ENCODE results near the gene UPK3BL2.
"Not testable (repeated sequence)": the region's sequence is repeated elsewhere in the genome, so short reads cannot be mapped to it uniquely, and the experiment has no call there.

The UPK3BL2 gene

GRCh38 chr7:102511860-102512522 lies 31.5 kb downstream of the UPK3BL2 start:
- H3K27ac Mint-ChIP-seq, result peak overlapping the region; percentile 71
- not testable (repeated sequence) for H3K9me3 Mint-ChIP-seq, H3K36me3 Mint-ChIP-seq, H3K27me3 Mint-ChIP-seq, H3K4me1 Mint-ChIP-seq
- H3K4me3 Mint-ChIP-seq, result peak overlapping the region; percentile 68
- peak; percentile 49 for ATAC-seq

- ATAC-seq, H3K27ac Mint-ChIP-seq, H3K27me3 Mint-ChIP-seq, H3K4me1 Mint-ChIP-seq, H3K4me3 Mint-ChIP-seq, H3K9me3 Mint-ChIP-seq, H3K36me3 Mint-ChIP-seq: not testable (repeated sequence)
These were observed 32.9 kb downstream of the UPK3BL2 start for GRCh38 chr7:102510575-102510974.

- not testable (repeated sequence) for H3K27me3 Mint-ChIP-seq, H3K4me1 Mint-ChIP-seq, H3K36me3 Mint-ChIP-seq, ATAC-seq, H3K4me3 Mint-ChIP-seq, H3K9me3 Mint-ChIP-seq, H3K27ac Mint-ChIP-seq
These were observed 35.9 kb downstream of the UPK3BL2 start for GRCh38 chr7:102507410-102508088.

DNA sequence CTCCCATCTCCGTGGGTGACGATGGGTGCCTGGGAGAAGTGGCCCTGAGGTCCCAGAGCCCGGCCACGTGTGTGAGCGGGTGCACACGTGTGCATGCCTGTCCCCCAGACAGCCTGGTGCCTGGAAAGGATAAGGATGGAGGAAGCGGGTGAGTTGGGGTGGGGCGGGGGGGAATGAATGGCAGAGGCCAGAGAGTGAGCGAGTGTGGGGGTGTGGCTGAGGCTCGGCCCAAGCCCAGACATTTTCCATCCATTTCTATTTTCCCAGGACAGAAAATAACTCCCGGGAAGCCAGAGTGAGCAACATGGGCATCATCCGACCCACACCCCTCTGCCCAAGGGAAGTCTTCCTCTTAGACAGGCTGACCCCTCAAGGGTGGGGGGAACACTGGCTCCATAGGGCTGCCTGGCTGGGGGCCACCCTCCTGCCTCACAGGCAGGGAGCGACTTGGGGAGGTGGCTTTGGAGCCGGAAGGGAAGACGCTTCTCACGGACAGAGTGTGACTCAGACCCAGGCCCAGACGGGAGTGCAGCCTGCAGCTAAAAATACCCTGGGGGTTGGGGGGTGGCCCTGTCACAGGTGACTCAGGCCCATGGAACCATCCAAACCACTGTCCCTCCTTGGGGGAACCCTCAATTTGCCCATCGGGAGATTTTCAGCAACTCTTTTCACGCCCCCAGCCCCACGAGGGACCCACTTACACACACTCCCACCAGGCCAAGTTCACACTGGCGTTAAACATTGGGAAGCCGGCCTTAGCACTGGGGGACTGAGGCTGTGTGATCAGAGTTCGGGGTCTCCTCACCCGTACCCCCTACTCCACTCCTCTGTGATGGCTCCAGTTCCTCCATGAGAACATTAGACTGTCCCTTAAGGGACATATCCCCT lies 38.0 kb downstream of the UPK3BL2 start:
- H3K27ac Mint-ChIP-seq, H3K27me3 Mint-ChIP-seq, H3K4me3 Mint-ChIP-seq, H3K4me1 Mint-ChIP-seq, H3K9me3 Mint-ChIP-seq, H3K36me3 Mint-ChIP-seq: not testable (repeated sequence)
- ATAC-seq, result peak; percentile 9

GRCh38 chr7:102503141-102503540 lies 40.4 kb downstream of the UPK3BL2 start:
- ATAC-seq, H3K36me3 Mint-ChIP-seq, H3K4me1 Mint-ChIP-seq, H3K4me3 Mint-ChIP-seq, H3K27me3 Mint-ChIP-seq, H3K27ac Mint-ChIP-seq, H3K9me3 Mint-ChIP-seq: not testable (repeated sequence)

DNA sequence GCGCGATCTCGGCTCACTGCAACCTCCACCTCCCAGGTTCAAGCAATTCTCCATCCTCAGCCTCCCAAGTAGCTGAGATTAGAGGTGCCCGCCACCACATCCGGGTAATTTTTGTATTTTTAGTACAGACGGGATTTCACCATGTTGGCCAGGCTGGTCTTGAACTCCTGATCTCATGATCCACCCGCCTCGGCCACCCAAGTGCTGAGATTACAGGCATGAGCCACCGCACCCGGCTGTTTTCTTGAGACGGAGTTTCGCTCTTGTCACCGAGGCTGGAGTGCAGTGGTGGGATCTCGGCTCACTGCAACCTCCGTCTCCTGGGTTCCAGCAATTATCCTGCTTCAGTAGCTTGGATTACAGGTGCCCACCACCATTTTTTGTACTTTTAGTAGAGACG lies 45.2 kb downstream of the UPK3BL2 start:
- H3K4me1 Mint-ChIP-seq, H3K36me3 Mint-ChIP-seq, ATAC-seq, H3K27ac Mint-ChIP-seq, H3K9me3 Mint-ChIP-seq, H3K4me3 Mint-ChIP-seq, H3K27me3 Mint-ChIP-seq: not testable (repeated sequence)

GRCh38 chr7:102497308-102497707 lies 46.2 kb downstream of the UPK3BL2 start:
- H3K4me3 Mint-ChIP-seq, H3K36me3 Mint-ChIP-seq, H3K9me3 Mint-ChIP-seq, ATAC-seq, H3K4me1 Mint-ChIP-seq, H3K27me3 Mint-ChIP-seq, H3K27ac Mint-ChIP-seq: not testable (repeated sequence)

- H3K27ac Mint-ChIP-seq, H3K4me3 Mint-ChIP-seq, H3K27me3 Mint-ChIP-seq, H3K4me1 Mint-ChIP-seq, H3K9me3 Mint-ChIP-seq, ATAC-seq, H3K36me3 Mint-ChIP-seq: not testable (repeated sequence)
These were observed 46.6 kb downstream of the UPK3BL2 start for GRCh38 chr7:102496861-102497260.

DNA sequence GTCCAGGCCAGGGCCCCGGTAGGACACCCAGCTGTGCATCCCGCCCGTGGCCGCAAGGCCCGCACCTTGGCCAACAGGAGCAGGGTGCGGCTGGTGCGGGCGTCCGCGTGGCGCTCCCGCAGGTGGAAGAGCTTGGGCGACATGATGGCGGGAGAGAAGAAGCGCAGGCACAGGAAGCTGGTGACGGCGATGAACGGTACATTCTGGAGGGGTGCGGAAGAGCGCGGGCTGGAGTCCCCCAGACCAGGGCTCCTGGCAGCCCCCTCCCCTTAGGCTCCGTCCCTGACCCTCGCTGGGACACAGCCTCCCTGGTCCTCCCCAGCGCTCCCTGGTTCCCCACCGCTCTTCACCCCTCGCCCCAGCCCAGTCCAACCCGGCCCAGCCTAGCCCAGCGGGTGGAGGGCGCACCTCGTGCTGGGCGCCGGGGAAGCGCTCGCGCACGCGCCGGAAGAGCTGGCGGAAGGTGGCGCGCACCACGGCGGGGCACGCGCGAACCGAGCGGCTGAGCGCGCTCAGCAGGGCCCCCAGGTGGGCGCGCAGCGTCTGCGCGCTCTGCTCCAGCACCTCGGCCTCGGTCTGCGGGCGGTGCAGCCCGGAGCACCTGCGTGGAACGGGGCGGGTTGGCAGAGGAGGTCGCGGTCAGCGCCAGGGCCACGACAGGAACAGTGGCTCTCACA lies 48.9 kb downstream of the UPK3BL2 start:
- not testable (repeated sequence) for H3K9me3 Mint-ChIP-seq, H3K36me3 Mint-ChIP-seq, H3K4me1 Mint-ChIP-seq, H3K27me3 Mint-ChIP-seq, H3K4me3 Mint-ChIP-seq, H3K27ac Mint-ChIP-seq
- ATAC-seq, result peak; percentile 83

DNA sequence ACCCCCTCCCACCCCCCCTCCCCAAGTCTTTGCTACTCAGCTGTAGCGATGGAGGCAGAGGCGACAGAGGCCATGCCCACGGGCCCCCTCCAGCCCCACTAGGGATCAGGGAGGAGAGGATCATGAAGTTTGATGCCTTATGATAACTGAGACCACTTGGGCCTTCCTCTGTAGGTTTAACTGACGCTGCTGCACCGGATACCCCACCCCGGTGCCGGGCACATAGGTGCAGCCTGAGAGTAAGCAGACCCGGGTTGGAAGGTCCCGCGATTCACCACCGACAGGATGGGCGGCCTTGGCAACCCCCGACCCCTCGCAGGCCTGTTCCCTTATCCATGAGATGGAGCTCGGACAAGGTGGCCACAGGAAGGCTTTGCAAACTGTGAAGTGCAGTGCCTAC lies 49.5 kb downstream of the UPK3BL2 start:
- not testable (repeated sequence) for H3K36me3 Mint-ChIP-seq, H3K4me1 Mint-ChIP-seq, H3K27me3 Mint-ChIP-seq, H3K27ac Mint-ChIP-seq, H3K4me3 Mint-ChIP-seq, H3K9me3 Mint-ChIP-seq
- peak; percentile 2 for ATAC-seq

GRCh38 chr7:102493220-102493935 lies 50.1 kb downstream of the UPK3BL2 start:
- H3K27ac Mint-ChIP-seq, H3K4me3 Mint-ChIP-seq, H3K9me3 Mint-ChIP-seq, H3K27me3 Mint-ChIP-seq, H3K4me1 Mint-ChIP-seq, H3K36me3 Mint-ChIP-seq: not testable (repeated sequence)
- peak; percentile 59 for ATAC-seq

DNA sequence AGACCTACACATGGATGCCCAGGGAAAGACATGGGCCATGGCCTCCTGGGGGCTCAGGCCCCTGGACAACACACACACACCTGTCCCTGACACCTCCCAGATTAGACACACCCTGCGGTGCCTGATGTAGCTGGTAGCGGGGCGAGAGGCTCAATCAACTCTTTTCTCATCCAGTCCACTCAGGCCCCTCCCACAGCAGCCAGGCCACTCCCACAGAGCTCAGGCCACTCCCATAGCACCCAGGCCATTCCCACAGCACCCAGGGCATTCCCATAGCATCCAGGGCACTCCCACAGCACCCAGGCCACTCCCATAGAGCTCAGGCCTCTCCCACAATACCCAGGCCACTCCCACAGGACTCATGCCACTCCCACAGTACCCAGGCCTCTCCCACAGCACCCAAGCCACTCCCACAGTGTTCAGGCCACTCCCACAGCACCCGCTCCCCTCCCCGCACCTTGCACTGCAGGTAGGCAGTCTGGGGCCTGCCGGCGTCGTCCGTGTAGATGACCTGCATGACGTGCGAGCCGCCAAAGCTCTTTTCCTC lies 52.9 kb downstream of the UPK3BL2 start:
- H3K27ac Mint-ChIP-seq, H3K4me3 Mint-ChIP-seq, H3K4me1 Mint-ChIP-seq, H3K27me3 Mint-ChIP-seq, H3K36me3 Mint-ChIP-seq, H3K9me3 Mint-ChIP-seq: not testable (repeated sequence)
- ATAC-seq, result peak; percentile 61

Measured in stimulated activated memory B cell treated with anti-CD40 and anti-IgM and Interleukin-4, amounts not matched to agents 10 μg/mL and 1 μg/mL and 100 μg/mL, for 72 hours (primary cell).